SIG-M5 treated with dmso at 0.1 percent for 504 hours (cell line): ENCODE results near the gene STRN3.
A peak's percentile ranks its signal among the peaks of the same experiment; 100 is the strongest.

Experiments used
- DNase-seq: peaks from one replicate; lab custom pipeline; 2025; ENCODE audit not compliant: unreplicated experiment; lab: John Stamatoyannopoulos, UW

STRN3 gene

DNA sequence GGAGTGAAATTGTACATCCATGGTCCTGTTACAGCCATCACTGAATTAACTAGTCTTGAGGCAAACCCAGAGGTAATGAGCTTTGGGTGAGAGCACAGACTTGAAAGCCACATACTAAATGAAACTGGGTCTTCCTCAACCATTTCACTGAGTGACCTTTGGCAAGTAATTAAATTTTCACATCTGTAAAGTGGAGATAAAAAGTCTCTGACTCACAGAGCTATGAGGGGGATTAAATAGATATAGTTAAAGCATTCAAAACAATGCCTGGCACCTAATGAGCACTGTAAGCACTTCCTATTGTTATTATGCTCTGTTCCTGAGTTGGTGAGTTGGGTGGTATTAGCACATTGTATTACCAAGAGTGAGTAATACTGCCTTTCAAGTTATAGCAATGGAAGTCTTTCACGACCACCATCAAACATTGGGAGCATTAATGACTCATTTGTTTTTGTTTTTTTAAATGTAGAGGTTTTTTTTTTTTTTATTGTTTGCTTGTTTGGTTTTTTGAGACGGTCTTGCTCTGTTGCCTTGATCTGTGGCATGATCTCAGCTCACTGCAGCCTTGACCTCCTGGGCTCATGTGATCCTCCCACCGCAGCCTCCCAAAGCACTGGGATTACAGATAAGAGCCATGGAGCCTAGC is 12.5 kb upstream of the STRN3 start:
- DNase-seq: no peak

DNA sequence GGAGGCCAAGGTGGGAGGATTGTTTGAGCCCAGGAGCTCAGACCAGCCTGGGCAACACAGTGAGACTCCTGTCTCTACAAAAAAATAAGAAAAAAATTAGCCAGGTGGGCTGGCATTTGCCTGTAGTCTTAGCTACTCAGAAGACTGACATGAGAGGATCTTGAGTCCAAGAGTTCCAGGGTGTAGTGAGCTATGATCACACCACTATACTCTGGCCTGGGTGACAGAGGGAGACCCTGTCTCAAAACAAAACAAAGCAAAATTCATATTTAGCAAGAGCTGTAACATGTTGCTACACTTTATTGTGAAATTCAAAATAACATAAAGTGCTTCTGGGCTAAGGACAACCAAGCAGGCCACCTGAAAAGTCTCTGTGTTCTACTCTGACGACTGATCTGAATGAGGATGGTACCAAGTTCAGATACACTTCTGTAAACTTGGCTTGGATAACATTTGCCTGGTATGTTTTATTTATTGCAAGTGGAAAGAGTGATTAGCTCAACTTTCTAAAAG is 11.6 kb upstream of the STRN3 start:
- DNase-seq: no peak

DNA sequence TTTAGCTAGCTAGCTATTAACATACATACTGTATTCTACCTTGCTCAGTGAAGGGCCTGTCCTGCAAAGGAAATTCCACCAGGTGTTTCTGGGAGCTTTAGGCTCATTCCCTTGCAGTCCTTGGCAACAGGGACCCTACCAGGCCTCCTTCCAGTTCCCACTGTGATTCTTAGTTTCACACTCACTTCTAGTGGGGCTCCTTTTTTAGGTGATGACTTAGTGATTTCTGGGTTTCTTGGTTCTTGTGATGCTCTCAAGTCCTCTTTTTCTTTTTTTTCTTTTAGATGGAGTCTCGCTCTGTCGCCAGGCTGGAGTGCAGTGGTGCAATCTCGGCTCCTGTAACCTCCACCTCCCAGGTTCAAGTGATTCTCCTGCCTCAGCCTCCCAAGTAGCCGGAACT is 10.4 kb upstream of the STRN3 start:
- DNase-seq: no peak

DNA sequence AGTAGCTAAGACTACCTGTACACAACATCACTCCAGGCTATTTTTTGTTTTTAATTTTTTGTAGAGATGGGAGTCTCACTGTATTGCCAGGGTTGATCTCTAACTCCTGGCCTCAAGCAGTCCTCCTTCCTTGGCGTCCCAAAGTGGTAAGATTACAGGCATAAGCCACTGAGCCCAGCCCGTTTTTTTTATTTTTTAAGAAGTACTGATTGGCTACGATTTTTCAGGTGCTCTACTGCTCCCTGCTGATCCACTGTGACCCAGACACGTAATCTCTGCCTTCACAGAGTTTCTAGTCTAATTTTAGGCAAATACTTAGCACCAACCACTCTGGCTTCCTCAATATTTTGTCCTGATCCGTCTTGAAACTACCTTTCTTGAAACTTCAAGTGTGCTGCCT is 4.3 kb upstream of the STRN3 start:
- DNase-seq: no peak

DNA sequence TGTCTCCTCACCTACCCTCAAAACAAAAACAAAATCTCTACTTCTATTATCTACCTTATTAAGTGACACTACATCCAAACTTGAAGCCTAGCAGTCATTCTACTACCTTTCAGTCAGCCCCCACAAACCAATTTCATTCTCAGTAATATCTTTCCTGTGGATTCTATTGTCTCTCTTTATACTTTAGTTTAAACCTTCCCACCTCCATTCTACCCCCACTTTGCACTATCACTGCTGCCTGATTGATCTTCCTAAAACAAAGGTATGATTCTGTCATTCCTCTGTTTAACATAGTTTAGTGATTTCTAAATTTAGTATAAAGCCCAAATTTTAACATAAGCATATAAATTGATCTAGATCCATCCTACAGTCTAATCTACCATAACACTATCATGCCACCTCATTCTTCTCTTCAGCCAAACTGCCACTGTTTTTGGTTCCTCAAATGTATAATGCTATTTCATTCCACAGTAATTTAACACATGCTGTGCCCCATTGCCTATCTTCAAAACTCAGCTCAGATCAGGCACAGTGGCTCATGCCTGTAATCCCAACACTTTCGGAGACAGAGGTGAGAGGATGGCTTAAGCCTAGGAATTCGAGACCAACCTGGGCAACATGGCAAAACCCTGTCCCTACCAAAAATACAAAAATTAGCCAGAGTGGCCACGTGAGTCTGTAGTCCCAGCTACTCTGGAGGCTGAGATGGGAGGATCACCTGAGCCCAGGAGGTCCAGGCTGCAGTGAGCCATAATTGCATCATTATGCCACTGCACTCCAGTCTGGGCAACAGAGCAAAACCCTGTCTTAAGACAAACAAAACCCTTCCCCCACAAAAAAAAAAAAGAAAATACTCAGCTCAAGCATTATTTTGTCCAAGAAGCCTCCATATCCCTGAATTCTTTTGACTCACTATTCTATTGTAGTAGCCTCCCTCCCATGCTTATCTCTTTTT is 3.1 kb upstream of the STRN3 start:
- DNase-seq: no peak

DNA sequence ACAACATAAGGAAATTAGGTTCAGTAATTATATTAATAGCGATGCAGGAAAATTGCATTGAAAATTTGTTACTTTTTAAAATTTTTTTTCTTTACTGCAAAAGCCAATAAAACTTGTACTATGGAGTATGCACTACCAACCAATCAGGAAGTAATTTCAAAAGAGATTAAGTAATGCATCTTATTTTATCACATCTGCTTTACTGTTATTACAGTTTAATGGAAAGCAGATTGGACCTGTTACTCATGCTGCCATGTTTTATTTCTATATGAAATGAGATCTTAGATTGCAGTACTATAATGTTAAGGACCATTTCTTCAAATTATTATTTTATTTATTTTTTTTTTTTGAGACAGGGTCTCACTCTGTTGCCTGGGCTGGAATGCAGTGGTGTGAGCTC is 1.7 kb upstream of the STRN3 start:
- no peak for DNase-seq

DNA sequence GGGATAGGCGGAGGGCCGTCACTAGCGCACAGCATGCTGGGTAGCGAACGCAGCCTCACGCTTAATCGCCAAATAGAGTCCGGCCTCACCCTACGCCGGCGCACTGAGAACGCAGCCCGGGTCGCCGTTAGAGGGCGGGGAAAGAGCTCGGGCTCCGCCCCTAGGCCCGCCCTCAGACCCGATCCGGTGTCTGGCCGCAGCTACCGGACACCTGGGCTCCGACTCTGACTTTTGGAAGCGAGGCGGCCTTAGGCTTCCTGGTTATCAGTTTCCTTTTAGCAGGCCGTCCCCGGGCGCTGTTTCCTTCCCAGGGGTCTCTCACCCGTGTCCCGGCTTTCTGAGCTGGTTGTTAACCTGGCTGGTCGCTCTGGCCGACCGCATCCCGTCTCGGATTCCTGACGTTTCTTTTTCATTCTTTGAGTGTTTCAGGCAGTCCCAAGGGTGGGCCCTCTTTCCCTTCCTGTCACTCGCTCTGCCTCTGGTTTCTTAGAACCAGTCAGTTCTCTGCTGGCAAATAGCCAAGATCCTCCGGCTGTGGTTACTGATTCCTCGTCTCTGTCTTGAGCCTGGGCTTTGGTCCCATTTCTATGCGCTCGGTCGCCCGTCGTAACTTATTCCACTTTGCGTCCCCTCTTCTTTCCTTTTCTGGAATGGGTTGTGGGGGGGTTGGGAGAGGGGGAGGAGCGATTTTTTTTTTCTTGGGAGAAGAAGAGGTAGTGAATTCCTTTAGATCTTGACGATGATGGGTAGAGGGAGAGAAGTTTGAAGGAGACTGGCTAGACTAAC is 464 bp upstream of the STRN3 start:
- DNase-seq: peak; percentile 92

DNA sequence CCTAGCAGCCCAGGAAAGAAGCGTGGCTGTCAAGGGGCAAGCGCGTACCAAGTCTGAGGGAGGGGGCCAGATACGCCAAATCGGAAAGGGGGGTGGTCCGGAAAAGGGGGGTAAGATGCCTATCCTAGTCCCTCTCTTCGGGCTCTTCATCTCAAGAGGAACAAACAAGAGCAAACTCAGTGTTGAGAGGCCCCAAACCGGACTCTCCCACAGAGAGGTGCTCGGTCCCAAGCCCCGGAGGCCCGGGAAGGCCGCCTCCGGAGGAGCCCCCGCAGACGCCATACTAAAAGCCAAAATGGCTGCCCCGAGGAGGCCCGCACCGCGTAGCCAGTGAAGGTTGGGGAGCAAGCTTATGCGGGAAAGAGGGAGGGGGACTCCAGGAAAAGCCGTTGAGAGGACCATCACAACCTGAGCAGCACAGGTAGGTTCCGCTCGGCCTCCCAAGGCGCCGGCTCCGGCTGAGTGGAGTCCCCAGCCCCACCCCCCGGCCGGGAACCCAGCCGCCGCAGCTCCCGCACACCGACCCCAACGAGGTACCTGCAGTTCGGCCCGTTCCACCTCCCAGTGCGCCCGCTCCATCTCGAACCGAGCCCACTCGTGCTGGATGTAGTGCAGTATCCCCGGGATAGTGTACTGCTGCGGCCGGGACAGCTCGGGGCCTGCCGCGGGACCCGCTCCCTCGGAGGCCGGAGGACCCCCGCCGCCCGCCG is 657 bp downstream of the STRN3 start, which contains the start of gene AP4S1:
Gene AP4S1, plus strand, starts transcription at position 283 of the 710 bp plus-strand sequence. CDS start 40,548 bp downstream, outside the sequence.
- no peak for DNase-seq

DNA sequence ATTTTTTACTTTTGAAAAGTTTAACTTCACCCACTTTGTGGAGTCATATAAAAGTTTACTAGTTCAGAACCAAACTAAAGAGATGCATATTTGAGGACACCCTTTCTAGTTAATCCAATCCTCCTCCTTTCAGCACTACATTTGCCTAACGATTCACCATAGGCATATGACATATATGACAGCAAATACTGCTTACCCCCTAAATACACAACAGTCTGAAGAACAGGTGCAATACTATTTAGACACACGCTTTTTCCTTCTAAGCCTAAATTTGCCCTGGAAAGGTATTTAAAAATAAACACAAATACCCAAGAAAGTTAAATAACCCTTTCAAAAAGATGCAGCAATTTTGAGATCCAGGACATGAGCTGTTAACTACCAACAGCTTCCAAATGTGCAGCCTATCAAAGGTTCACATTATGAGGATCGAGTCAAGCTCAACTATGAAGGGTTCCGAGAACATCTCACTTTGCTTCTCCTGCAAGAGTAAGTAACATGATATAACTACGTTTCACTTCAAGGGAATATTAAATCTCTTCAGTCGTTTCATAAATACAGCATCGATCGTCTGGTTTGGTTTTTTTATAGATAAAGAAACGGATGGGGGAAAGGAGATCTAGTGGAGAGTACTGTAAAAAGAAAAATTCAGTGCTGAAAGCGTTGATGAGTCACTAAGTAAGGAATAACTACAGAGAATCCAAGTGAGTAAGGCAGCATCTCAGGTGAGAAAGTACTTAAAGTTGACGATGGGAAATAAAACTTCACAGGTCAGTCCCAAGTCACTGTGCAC is 1.4 kb downstream of the STRN3 start:
- DNase-seq: peak; percentile 33

DNA sequence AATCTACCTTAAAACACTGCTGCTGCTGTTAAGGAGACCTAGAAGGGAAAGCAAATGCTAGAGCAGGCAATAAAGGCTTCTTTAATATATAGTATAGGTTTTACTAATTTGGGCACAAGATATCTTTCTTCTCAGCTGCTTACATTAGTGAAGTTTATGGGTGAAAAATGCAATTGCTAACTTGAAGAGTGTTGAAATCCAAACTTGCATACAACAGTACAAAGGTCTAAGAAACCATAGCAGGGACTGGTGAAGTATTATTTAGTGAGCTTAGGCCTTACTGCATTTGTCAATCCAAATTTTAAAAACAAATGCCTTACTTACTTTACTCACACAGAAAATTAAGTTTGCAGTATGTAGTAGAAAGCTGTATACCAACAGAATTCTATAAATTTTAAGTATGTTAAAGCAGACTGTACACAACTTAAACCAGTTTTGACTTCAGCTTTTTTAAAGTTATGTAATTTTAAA is 2.1 kb downstream of the STRN3 start:
- no peak for DNase-seq

DNA sequence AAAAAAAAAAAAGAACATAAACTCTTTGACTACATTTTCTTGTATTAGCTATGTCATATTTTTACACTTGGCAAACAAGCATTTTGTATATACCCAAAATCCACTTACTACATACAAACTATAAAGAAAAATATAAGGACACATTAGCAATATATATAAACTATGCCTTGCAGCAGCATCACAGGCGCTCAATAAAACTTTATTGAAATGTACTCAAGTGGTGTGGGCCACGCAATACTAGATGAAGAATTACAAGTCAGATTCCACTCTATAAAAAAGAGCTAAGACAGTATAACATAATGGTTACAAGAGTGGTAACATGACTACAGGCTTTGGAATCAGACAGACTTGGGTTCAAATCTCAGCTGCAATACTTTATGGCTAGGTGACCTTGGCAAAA is 3.8 kb downstream of the STRN3 start:
- no peak for DNase-seq

DNA sequence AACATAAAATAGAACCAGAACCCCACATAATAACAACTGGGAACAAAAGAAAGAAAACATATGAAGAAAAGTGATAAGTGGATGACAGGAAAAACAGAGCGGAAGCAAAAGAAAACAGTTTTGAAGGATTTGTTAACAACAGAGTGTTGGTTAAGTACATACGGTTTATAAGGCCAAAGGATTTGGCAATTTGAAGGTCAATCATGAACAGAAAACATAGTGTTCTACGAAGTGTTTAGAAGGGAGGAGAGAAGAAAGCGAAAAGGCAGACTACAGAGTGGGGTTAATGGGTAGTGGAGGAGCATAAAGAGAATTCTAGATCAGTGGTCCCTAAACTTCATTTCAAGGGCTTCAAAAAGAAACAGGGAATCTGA is 4.6 kb downstream of the STRN3 start:
- DNase-seq: no peak

DNA sequence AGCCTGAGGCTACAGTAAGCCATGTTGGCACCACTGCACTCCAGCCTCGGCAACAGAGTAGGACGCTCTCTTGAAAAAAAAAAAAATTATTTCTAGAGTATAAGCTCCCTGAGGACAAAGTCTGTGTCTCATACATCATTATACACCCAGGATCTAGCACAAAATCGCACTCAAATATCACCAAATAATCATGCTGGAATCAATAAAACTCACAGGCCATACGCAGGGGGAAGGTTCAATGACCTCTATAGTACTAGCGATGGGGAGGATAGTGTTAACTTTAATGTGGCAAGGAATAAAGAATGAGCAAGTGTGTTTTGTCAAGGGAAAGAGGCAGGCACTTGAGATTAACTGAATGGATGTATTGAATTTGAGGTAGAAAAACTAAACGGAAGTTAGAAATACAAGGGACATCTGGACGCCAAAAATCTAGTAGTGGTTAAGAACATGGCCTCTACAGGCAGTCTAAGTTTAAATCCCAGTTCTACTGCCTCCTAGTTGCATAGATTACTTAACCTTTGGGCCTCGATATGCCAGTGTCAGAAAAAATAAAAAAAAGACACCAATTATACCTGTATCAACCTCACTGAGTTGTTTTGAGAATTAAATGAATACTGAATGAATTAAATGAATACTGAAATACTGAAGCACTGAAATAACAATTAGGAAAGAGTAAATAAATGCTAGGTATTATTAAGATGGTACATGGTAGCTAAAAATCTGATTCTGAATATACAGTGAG is 5.2 kb downstream of the STRN3 start:
- no peak for DNase-seq

DNA sequence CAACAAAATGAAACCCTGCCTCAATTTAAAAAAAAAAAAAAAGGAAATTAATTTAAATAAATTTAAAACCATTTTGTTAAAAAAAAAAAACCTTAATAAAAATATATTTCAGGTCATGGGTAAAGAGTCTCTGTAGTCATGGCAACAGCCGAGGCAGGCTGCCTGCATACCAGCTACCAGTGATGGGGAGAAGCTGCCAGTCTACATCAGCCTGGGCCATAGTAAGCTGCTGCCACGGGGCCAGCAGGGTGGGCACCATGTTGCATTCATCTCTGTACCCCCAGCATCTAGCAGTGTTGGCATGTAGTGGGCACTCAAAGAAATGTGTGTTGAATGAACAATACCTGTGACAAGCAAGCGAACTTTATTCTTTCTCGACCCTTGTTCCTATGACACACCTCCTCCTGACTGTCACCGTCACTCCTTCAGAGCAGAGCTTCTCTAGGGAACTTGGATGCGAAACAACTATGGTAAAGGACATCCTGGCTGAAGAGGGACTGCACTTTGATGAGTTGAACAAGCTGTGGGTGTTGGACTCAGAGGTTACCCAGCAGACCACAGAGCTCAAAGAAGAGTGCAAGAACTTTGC is 8.0 kb downstream of the STRN3 start:
- no peak for DNase-seq

DNA sequence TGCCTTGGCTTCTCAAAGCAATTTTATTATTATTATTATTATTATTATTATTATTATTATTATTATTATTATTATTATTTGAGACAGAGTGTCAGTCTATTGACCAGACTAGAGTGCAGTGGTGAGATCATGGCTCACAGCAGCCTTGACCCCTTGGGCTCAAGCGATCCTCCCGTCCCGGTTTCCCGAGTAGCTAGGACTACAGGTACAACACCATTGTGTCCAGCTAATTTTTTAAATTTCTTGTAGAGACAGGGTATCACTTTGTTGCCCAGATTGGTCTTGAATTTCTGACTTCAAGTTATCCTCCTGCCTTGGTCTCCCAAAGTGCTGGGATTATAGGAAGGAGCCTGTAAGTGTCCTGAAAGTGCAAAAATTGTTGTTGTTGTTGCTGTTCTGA is 12.3 kb downstream of the STRN3 start:
- DNase-seq: no peak

DNA sequence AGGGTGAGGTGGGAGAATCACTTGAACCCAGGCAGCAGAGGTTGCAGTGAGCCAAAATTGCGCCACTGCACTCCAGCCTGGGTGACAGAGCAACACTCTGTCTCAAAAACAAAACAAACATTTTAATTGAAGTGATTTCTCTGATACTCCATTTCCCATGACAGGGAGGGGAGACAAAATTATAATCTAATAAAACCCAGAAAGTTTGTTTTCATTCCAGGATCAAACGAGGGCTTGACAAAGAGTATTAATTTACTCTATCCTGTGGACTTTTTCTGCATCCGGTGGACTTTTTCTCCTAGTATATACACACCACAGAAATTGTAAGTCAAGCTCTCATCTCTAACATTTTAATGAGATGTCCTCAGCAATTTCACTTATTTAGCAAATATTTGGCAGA is 15.2 kb downstream of the STRN3 start:
- DNase-seq: no peak

DNA sequence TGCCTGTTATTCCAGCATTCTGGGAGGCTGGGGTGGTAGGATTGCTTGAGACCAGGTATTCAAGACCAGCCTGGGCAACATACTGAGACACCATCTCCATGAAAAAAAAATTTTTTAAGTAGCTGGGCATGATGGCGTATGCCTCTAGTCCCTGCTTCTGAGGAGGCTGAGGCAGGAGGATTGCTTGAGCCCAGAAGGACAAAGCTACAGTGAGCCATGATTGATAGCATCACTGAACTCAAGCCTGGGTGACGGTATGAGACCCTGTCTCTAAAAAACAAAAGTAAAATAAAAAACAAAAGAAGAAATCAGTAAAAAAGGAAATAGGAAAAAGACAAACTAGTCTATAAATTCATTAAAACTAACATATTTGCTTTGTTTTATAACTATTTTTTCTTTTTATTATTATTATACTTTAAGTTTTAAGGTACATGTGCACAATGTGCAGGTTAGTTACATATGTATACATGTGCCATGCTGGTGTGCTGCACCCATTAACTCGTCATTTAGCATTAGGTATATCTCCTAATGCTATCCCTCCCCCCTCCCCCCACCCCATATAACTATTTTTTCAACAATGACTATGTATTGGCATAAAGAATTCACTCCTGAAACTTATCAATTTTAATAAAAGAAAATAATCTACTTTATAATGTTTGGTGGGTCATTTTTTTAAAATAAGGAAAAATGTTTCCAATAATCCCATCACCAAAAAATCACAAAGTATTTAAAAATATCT is 16.2 kb downstream of the STRN3 start:
- no peak for DNase-seq

DNA sequence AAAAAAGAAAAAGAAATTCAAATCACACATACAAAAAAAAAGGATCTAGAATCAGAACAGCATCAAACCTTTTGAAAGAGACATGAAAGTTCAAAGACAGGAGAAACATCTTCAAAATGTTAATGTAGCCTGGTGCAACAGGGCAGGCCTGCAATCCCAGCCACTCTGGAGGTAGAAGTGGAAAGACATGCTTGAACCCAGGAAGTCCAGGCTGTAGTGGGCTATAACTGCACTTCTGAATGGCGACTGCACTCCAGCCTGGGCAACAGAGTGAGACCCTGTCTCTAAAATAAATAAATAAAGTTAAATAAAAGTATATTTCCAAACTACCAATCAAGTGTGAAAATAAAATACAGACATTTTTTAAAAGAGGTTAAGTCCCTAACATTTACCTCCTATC is 19.5 kb downstream of the STRN3 start:
- no peak for DNase-seq
